GM12875 (cell line): ENCODE measurements around the gene SLC25A44.

ENCODE experiments used
- H3K4me3 ChIP-seq: one replicate; pipeline ENCODE4 v1.5.1; 2011; ENCODE audit warnings: low read depth, low read length, control low read depth
- TF ChIP-seq, protein P1 (sequence below): IDR thresholded peaks from 2 replicates; pipeline ENCODE4 v1.5.1; 2011; ENCODE audit warnings: low read depth, mild to moderate bottlenecking, control low read depth, inconsistent platforms, low read length, moderate library complexity, borderline replicate concordance; ENCODE audit not compliant: insufficient read depth

SLC25A44 gene

DNA sequence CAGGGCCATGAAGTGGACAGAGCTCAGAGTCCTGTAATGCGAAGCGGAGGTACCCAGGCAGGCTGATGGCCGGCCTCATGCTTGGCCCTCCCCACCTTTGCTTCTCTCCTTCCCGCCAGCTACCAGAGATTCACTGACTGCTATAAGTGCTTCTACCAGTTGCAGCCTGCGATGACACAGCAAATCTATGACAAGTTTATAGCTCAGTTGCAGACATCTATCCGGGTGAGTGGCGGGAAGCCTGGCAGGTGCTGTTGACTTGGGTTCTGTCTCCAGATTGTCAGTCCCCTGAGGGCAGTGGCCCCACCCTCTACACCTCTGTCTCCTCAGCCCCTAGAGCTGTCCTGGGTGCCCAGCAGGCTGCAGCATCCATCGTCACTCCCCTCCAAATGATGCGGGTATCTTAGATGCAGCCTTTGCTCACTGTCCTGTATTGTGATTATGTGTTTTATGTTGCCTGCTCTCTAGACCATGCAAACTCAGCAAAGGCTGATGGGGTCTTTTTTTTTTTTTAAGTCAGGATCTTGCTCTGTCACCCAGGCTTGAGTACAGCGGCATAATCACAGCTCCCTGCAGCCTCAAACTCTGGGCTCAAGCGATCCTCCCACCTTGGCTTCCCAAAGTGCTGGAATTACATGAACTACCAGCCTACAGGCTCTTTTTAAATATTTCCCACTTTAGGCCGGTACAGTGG lies 38.4 kb downstream of the SLC25A44 start:
- TF ChIP-seq, protein P1, sequence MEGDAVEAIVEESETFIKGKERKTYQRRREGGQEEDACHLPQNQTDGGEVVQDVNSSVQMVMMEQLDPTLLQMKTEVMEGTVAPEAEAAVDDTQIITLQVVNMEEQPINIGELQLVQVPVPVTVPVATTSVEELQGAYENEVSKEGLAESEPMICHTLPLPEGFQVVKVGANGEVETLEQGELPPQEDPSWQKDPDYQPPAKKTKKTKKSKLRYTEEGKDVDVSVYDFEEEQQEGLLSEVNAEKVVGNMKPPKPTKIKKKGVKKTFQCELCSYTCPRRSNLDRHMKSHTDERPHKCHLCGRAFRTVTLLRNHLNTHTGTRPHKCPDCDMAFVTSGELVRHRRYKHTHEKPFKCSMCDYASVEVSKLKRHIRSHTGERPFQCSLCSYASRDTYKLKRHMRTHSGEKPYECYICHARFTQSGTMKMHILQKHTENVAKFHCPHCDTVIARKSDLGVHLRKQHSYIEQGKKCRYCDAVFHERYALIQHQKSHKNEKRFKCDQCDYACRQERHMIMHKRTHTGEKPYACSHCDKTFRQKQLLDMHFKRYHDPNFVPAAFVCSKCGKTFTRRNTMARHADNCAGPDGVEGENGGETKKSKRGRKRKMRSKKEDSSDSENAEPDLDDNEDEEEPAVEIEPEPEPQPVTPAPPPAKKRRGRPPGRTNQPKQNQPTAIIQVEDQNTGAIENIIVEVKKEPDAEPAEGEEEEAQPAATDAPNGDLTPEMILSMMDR = no peak
- no peak overlapping the region for H3K4me3 ChIP-seq

DNA sequence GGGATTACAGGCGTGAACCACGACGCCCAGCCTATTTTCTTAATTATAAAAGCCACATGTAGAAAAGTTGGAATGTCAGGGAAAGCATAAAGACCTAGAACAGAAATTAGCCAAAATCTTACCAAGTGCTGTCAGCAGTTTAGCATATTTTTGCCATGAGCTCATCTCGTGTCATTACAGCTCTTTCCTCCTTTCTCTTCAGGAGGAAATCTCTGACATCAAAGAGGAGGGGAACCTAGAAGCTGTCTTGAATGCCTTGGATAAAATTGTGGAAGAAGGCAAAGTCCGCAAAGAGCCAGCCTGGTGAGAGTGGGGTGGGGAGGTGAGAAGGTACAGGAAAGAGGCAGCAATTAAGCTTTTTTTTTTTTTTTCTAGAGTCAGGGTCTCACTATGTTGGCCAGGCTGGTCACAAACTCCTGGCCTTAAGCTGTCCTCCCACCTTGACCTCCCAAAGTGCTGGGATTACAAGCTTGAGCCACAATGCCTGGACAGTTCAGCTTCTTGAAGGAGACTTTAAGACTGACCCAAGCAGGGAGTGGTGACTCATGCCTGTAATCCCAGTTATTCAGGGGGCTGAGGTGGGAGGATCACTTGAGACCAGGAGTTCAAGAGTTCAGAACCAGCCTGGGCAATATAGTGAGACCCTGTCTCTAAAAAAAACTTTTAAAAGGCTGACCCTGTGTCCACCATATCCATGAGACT lies 39.7 kb downstream of the SLC25A44 start:
- TF ChIP-seq, protein P1 = no peak

DNA sequence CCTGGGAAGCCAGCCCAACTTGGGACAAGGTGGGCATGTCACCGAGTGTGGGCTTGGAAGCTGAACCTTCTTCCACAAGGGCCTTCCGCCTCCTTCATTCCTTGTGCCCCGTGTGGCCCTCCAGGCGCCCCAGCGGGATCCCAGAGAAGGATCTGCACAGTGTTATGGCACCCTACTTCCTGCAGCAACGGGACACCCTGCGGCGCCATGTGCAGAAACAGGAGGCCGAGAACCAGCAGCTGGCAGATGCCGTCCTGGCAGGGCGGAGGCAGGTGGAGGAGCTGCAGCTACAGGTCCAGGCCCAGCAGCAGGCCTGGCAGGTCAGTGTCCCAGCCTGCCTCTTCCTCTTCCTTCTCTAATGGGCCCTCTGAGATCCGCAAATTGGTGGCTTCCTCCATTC lies 42.3 kb downstream of the SLC25A44 start:
- no peak overlapping the region for H3K4me3 ChIP-seq
- TF ChIP-seq, protein P1 = no peak

More for the DNA sequence above, 39.7 kb downstream of the SLC25A44 start:
- H3K4me3 ChIP-seq = no peak overlapping the region

DNA sequence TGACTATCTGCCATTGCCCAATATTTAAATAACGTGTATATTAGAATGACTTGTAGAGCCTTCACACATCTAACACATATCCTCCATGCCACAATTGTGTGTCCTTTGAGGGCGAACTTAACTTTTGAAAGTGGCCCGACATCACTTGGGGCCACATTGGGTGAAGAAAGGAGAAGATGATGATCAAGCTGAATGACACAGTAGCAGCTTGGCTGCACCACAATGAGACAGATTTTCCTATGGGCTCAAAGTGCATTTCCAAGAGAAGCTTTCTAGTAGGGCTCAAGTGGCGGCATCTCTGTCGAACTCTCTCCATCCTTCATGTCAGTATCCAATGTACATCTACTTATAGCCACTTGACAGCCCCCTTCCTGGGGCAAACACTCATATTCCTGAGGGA lies 44.3 kb downstream of the SLC25A44 start:
- H3K4me3 ChIP-seq = no peak overlapping the region
- TF ChIP-seq, protein P1 = no peak

DNA sequence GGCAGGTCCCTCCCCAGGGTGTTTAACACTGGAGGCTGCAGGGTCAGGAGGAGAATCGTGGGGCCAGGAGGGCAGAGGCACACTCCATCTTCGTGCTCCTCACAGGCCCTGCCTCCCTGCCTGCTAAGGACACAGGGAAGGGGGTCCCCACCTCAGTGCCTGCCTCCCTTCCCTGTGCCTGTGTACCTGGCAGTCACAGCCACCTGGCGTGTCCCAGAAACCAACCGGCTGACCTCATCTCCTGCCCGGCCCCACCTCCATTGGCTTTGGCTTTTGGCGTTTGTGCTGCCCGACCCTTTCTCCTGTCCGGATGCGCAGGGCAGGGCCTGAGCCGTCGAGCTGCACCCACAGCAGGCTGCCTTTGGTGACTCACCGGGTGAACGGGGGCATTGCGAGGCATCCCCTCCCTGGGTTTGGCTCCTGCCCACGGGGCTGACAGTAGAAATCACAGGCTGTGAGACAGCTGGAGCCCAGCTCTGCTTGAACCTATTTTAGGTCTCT lies 47.5 kb downstream of the SLC25A44 start:
- TF ChIP-seq, protein P1 = no peak
- H3K4me3 ChIP-seq = no peak overlapping the region

DNA sequence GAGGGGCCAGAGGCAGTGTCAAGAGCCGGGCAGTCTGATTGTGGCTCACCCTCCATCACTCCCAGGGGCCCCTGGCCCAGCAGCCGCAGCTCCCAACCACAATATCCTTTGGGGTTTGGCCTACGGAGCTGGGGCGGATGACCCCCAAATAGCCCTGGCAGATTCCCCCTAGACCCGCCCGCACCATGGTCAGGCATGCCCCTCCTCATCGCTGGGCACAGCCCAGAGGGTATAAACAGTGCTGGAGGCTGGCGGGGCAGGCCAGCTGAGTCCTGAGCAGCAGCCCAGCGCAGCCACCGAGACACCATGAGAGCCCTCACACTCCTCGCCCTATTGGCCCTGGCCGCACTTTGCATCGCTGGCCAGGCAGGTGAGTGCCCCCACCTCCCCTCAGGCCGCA lies 48.0 kb downstream of the SLC25A44 start, which contains the start of gene BGLAP:
TSS of gene BGLAP (plus strand) at position 259 of the 400 bp plus-strand sequence. CDS start at position 307, 48 bp downstream.
- TF ChIP-seq, protein P1 = no peak
- no peak within 1 kb of the TSS for H3K4me3 ChIP-seq

DNA sequence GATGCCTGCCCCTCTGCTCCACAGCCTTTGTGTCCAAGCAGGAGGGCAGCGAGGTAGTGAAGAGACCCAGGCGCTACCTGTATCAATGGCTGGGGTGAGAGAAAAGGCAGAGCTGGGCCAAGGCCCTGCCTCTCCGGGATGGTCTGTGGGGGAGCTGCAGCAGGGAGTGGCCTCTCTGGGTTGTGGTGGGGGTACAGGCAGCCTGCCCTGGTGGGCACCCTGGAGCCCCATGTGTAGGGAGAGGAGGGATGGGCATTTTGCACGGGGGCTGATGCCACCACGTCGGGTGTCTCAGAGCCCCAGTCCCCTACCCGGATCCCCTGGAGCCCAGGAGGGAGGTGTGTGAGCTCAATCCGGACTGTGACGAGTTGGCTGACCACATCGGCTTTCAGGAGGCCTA lies 48.8 kb downstream of the SLC25A44 start:
- TF ChIP-seq, protein P1 = no peak
- H3K4me3 ChIP-seq = no peak overlapping the region
